ENCODE results near the gene SOX8.

Gene SOX8

DNA sequence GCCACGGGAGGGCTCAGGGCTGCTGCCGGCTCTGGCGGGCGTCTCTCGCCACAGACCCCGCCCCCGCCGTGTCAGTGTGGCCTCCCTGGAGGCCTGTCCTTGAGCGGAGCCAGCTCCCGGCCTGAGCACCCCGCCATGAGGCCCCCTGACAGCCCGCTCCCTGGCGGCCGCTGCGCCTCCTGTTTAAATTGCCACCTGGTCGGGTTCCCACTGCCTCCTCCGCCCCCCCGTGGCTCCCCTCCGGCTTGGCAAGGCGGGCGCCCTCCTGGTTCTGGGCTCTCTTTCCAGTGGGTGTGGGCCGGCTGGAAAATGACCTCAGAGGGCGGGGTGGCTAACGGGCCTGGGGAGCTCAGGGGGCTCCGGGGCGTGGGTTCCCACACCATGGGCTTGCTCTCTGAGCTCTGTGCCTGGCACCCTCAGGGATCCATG is 48.9 kb downstream of the SOX8 start:
- H3K9me2 ChIP-seq (replicated peaks; ENCODE audit: insufficient read depth, low read length) = no peaks in the 10 kb centered on the region
- H3K9me3 ChIP-seq (ENCODE audit: insufficient read depth, low read length) = no peaks in the 10 kb centered on the region
- no peaks in the 10 kb centered on the region for H3F3A ChIP-seq (ENCODE audit: insufficient read depth)
- no peaks in the 10 kb centered on the region for H3K27me3 ChIP-seq (ENCODE audit: low read length)
- H2AFZ ChIP-seq (ENCODE audit: low read depth, low read length, severe bottlenecking) = no peak overlapping the region
- H3K36me3 ChIP-seq (ENCODE audit: low read length) = no peaks in the 10 kb centered on the region
- no peak overlapping the region for H3K9ac ChIP-seq (ENCODE audit: low read length)
- TF ChIP-seq, protein P1, sequence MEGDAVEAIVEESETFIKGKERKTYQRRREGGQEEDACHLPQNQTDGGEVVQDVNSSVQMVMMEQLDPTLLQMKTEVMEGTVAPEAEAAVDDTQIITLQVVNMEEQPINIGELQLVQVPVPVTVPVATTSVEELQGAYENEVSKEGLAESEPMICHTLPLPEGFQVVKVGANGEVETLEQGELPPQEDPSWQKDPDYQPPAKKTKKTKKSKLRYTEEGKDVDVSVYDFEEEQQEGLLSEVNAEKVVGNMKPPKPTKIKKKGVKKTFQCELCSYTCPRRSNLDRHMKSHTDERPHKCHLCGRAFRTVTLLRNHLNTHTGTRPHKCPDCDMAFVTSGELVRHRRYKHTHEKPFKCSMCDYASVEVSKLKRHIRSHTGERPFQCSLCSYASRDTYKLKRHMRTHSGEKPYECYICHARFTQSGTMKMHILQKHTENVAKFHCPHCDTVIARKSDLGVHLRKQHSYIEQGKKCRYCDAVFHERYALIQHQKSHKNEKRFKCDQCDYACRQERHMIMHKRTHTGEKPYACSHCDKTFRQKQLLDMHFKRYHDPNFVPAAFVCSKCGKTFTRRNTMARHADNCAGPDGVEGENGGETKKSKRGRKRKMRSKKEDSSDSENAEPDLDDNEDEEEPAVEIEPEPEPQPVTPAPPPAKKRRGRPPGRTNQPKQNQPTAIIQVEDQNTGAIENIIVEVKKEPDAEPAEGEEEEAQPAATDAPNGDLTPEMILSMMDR (IDR thresholded peaks at IDR 0.05; ENCODE audit: insufficient read depth, low read length, poor library complexity, severe bottlenecking) = no peak
- TF ChIP-seq EZH2phosphoT487 (conservative IDR thresholded peaks at IDR 0.05; ENCODE audit: low read length) = no peak
- H3K79me2 ChIP-seq (ENCODE audit: insufficient read depth, low read length) = no peaks in the 10 kb centered on the region
- no peaks in the 10 kb centered on the region for H4K20me1 ChIP-seq (ENCODE audit: low read depth, low read length)
- H3K27ac ChIP-seq (ENCODE audit: low read depth, low read length) = no peak overlapping the region
- H3K4me3 ChIP-seq (ENCODE audit: insufficient read depth, low read length, poor library complexity, severe bottlenecking) = no peak overlapping the region
- H3K4me2 ChIP-seq (ENCODE audit: low read depth, low read length, poor library complexity, severe bottlenecking) = no peak overlapping the region

DNA sequence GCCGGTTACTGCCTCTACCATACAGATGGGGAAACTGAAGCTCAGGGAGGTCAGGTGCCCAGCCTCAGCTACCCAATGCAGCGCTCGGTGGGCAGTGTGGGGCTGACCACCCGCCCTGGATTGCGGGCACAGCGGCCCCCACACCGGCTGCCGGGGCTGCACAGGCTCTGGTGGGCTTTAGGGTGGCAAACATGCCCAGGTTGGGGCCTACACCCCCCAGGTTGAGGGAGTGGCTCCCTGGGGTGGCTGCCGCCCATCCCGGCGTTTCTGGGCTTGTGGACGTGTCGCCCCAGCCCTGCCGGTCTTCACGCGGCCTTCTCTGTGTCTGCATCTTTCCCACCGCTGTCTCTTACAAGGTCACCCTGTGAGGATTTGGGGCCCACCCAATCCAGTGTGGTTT is 50.1 kb downstream of the SOX8 start:
- no peaks in the 10 kb centered on the region for H3F3A ChIP-seq (ENCODE audit: insufficient read depth)
- H2AFZ ChIP-seq (ENCODE audit: low read depth, low read length, severe bottlenecking) = no peak overlapping the region

GRCh38 chr16:1032607-1033006 is 51.0 kb downstream of the SOX8 start:
- Histone ChIP-seq H3K27me3 (ENCODE audit: low read length) (no peaks in the 10 kb centered on the region), H3K27ac (ENCODE audit: low read depth, low read length) (no peak overlapping the region), H3K36me3 (ENCODE audit: low read length) (no peaks in the 10 kb centered on the region), H2AFZ (ENCODE audit: low read depth, low read length, severe bottlenecking) (no peak overlapping the region), H3K79me2 (ENCODE audit: insufficient read depth, low read length) (no peaks in the 10 kb centered on the region), H3K9me2 (replicated peaks; ENCODE audit: insufficient read depth, low read length) (no peaks in the 10 kb centered on the region), H3K4me3 (ENCODE audit: insufficient read depth, low read length, poor library complexity, severe bottlenecking) (no peak overlapping the region), H3K4me2 (ENCODE audit: low read depth, low read length, poor library complexity, severe bottlenecking) (no peak overlapping the region), H3K9me3 (ENCODE audit: insufficient read depth, low read length) (no peaks in the 10 kb centered on the region), H4K20me1 (ENCODE audit: low read depth, low read length) (no peaks in the 10 kb centered on the region), H3K9ac (ENCODE audit: low read length) (no peak overlapping the region), H3F3A (ENCODE audit: insufficient read depth) (no peaks in the 10 kb centered on the region)
- TF ChIP-seq, protein P1 (IDR thresholded peaks at IDR 0.05; ENCODE audit: insufficient read depth, low read length, poor library complexity, severe bottlenecking) = no peak
- TF ChIP-seq EZH2phosphoT487 (conservative IDR thresholded peaks at IDR 0.05; ENCODE audit: low read length) = no peak

More for the DNA sequence above, 50.1 kb downstream of the SOX8 start:
- Histone ChIP-seq H3K36me3 (ENCODE audit: low read length) (no peaks in the 10 kb centered on the region), H3K79me2 (ENCODE audit: insufficient read depth, low read length) (no peaks in the 10 kb centered on the region), H3K27me3 (ENCODE audit: low read length) (no peaks in the 10 kb centered on the region), H4K20me1 (ENCODE audit: low read depth, low read length) (no peaks in the 10 kb centered on the region), H3K9me2 (replicated peaks; ENCODE audit: insufficient read depth, low read length) (no peaks in the 10 kb centered on the region), H3K4me3 (ENCODE audit: insufficient read depth, low read length, poor library complexity, severe bottlenecking) (no peak overlapping the region), H3K4me2 (ENCODE audit: low read depth, low read length, poor library complexity, severe bottlenecking) (no peak overlapping the region), H3K9me3 (ENCODE audit: insufficient read depth, low read length) (no peaks in the 10 kb centered on the region), H3K27ac (ENCODE audit: low read depth, low read length) (no peak overlapping the region), H3K9ac (ENCODE audit: low read length) (no peak overlapping the region)
- TF ChIP-seq, protein P1 (IDR thresholded peaks at IDR 0.05; ENCODE audit: insufficient read depth, low read length, poor library complexity, severe bottlenecking) = no peak
- no peak for TF ChIP-seq EZH2phosphoT487 (conservative IDR thresholded peaks at IDR 0.05; ENCODE audit: low read length)

Measured in SU-DHL-6 (cell line).